GM18868 (cell line): ENCODE results near the gene PIP5K1B.

ENCODE experiments used
- ATAC-seq: cut with Tn5 transposase; IDR thresholded peaks from one replicate; pipeline ENCODE4 v1.9.1; 2021; ENCODE audit warnings: mild to moderate bottlenecking, moderate library complexity; ENCODE audit not compliant: unreplicated experiment

The PIP5K1B gene

GRCh38 chr9:68896486-68896885 lies 191.4 kb downstream of the PIP5K1B start:
- no peak for ATAC-seq

DNA sequence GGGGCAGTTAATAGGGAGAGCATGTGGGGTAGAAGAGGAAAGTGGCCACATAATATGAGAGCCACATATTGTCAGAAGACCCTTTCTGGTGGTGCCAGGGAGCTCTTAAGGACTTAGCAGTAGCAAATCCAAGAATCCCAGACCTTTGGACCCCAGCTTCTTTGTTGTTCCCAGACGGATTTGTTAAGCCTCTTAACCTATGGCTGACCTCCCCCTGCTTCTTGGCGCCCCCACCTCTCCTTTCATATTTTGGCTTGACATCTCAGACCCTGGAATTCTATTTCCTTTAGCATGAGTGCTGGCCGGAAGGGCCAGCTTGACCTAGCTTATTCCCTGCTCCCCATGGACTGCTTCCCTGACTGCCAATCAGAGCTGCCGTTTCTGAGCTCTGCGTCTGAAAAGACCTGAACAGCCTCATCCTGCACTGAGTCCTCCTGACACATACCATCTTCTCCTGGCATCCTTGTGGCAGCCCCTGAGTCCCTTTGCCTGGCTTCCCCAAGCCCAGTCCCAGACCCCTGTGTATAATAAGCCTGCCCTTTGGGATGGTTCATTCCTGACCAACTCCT lies 192.6 kb downstream of the PIP5K1B start:
- ATAC-seq = no peak

- no peak for ATAC-seq
These were observed 193.9 kb downstream of the PIP5K1B start for GRCh38 chr9:68898781-68899439.

- no peak for ATAC-seq
These were observed 199.4 kb downstream of the PIP5K1B start for GRCh38 chr9:68904454-68904853.

GRCh38 chr9:68905129-68905528 lies 200.1 kb downstream of the PIP5K1B start:
- ATAC-seq = no peak

DNA sequence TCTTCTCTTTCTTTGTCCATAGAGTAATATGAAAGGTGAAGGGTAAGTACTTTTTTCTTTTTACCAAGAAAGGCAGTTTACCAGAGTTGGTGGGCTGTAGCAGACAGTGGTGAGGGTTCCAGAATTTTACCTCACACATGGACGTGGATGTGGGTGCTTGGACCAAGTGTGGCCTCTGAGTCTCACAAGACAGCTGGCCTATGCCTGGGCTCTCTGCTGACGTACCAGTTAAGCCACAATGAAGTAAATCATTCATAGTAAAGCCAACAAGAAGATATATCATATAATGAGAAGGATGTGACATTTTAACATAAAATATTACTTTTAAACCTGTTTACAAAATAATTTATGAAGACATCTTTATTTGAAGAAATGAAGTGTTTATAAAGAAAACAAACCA lies 202.9 kb downstream of the PIP5K1B start:
- no peak for ATAC-seq

GRCh38 chr9:68912561-68912960 lies 207.5 kb downstream of the PIP5K1B start:
- no peak for ATAC-seq

- ATAC-seq = no peak
These were observed 208.0 kb downstream of the PIP5K1B start for GRCh38 chr9:68913054-68913453.

DNA sequence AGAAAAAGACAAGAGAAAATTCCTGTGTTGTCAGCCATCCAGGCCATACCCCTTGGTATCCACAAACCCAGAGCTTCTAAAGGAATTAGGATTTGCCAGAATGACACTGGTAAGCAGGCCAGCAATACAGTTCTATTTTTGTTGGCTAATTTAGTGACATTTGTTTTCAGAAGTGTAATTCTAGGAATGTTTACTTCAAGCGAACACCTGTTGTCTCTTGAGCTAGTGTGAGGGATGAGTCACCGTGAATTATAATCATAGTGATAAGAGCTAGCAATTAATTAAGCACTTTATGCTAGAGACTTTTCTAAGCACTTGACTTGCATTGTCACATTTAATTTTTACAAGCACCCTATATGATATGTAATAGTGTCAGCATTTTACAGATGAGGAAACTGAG lies 209.7 kb downstream of the PIP5K1B start:
- ATAC-seq = no peak

- peak; percentile 64 for ATAC-seq
These were observed 214.6 kb downstream of the PIP5K1B start for GRCh38 chr9:68919661-68920060.

GRCh38 chr9:68920921-68921320 lies 215.9 kb downstream of the PIP5K1B start:
- no peak for ATAC-seq

DNA sequence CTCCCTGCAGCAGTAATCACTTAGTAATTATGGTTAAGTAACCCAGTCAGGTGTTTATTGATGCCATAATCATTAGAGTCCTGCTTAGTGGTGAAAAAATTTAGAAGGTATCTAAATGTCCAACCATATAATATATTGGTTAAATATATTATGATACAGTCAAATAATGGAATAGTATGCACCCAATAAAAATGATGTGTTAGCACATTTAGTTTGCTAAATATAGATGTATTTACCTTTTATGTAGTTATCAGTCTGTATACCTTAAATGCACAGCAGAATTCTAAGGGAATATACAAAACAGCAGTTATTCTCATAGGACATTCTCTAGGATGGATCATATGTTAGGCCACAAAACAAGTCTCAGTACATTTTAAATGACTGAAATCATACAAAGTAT lies 218.4 kb downstream of the PIP5K1B start:
- ATAC-seq = no peak

DNA sequence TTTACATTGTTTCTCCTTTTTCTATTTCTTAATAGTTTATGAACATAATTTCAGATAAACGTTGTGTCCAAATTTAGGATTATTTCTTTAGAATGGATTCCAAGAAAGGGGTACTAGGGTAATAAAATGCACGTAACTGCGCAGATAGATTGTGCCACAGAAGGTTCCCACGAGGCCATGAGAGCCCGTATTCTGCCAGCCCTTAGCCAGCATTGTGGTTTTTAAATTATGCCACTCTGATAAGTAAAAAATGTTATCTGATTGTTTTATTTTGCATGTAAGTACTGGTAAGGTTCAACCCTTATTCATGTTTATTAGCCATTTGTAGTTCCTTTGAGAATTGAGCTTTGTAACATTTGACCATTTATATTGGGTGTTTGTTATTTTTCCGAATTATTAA lies 220.1 kb downstream of the PIP5K1B start:
- ATAC-seq = no peak

- ATAC-seq = no peak
These were observed 222.1 kb downstream of the PIP5K1B start for GRCh38 chr9:68927165-68927564.

DNA sequence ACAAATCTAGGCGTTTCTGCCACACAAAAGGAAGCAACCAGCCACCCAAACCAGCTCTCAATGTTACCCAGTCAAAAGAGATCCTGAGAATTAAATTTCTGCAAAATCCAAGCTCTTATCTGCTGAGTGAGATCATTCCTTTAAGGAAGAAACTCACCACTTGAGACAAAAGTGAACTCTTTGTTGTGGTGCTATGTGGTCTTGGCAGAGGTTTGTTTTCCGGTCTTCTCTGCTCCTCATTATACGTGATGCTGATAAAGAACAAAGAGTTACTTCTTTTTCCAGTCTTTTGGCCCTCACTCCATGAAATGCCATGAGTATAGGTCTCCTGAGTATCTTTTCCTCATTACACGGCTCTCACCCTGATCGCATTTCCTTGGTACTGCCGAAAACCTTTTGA lies 226.8 kb downstream of the PIP5K1B start:
- ATAC-seq = no peak

GRCh38 chr9:68932458-68932857 lies 227.4 kb downstream of the PIP5K1B start:
- ATAC-seq = no peak

- peak; percentile 98 for ATAC-seq
These were observed 228.6 kb downstream of the PIP5K1B start for GRCh38 chr9:68933434-68934328.

DNA sequence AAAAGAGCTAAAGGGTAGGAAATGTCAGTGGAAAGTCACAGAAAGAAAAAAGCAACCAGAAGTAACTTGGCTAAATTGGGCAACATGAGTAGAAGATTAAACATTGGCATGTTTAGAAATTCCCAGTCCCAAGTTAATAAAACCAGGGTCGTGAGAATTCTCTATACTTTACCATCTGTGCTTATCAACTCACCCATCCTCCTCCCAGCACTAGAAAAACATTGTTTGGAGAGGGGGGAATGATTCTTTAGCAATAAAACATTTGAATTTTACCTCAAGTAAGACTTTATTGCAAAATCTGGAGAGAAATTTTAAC lies 229.2 kb downstream of the PIP5K1B start:
- ATAC-seq = no peak

- no peak for ATAC-seq
These were observed 235.5 kb downstream of the PIP5K1B start for GRCh38 chr9:68940573-68940972.

GRCh38 chr9:68941780-68942459 lies 236.9 kb downstream of the PIP5K1B start:
- no peak for ATAC-seq

DNA sequence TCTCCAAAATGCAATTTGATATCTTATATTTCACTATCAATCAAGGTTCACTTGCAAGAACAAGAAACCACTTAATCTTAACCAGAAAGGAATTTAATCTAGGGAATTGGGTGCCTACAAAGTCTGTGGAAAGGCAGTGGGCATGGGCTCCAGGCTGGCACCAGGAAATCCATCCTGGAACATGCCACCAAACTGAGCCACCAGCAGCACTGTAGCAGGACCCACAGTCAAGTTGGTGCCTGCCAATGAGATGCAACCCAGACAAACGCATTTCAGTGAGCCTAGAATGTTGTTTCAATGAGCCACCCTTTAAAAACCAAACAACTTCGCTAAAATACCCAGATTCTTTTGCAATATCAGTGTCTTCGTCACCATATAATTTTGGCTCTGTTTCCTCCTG lies 237.8 kb downstream of the PIP5K1B start:
- no peak for ATAC-seq

GRCh38 chr9:68947015-68947414 lies 242.0 kb downstream of the PIP5K1B start:
- no peak for ATAC-seq
